ENCODE data around the gene EIF1AY. TPM values are rescaled to one million over a fixed set of nuclear protein-coding genes. Genes with fewer than 3 reads are reported as not detected.
"Not testable (repeated sequence)": the region's sequence is repeated elsewhere in the genome, so short reads cannot be mapped to it uniquely, and the experiment has no call there.

The EIF1AY gene
- total and polyA plus RNA-seq, 3 donors from 2014 or later = 27.6 to 38.7 (median 32.8) TPM

- intact Hi-C loops (cut with DNase I; ENCODE audit: low total_unique reads) = no loop called here
- no peak overlapping the region for H3K27ac ChIP-seq
Measured at GRCh38 chrY:20544451-20544960, 31.1 kb upstream of the EIF1AY start.

GRCh38 chrY:20546071-20546470, 29.5 kb upstream of the EIF1AY start:
- Histone ChIP-seq H3K36me3 (ENCODE audit: low read depth, missing control alignments) (no peaks in the 10 kb centered on the region), H3K4me1 (no peaks in the 10 kb centered on the region), H3K27ac (no peak overlapping the region), H3K9me3 (no peaks in the 10 kb centered on the region), H3K27me3 (no peaks in the 10 kb centered on the region), H3K4me3 (no peak overlapping the region)
- intact Hi-C loops (cut with DNase I; ENCODE audit: low total_unique reads) = no loop called here
- DNase-seq = no peak
- TF ChIP-seq CTCF (IDR thresholded peaks at IDR 0.05) (no peak), POLR2A (IDR thresholded peaks at IDR 0.05) (no peak)
- WGBS, 2 donors = 47 to 57% methylated on average over 1 to 2 of the region's 2 CpGs

More at GRCh38 chrY:20544451-20544960, 31.1 kb upstream of the EIF1AY start:
- Histone ChIP-seq H3K27me3 (no peaks in the 10 kb centered on the region), H3K9me3 (no peaks in the 10 kb centered on the region), H3K4me3 (no peak overlapping the region), H3K4me1 (no peaks in the 10 kb centered on the region), H3K36me3 (ENCODE audit: low read depth, missing control alignments) (no peaks in the 10 kb centered on the region)
- DNase-seq = no peak
- WGBS, 2 donors = 55 to 69% methylated on average over 1 of the region's 1 CpG
- TF ChIP-seq CTCF (IDR thresholded peaks at IDR 0.05) = no peak
- no peak for TF ChIP-seq POLR2A (IDR thresholded peaks at IDR 0.05)

- Histone ChIP-seq H3K36me3 (ENCODE audit: low read depth, missing control alignments) (no peaks in the 10 kb centered on the region), H3K4me1 (no peaks in the 10 kb centered on the region), H3K27me3 (no peaks in the 10 kb centered on the region), H3K4me3 (no peak overlapping the region), H3K27ac (no peak overlapping the region), H3K9me3 (no peaks in the 10 kb centered on the region)
- intact Hi-C loops (cut with DNase I; ENCODE audit: low total_unique reads) = no loop called here
- WGBS, 2 donors = 53 to 79% methylated on average over 1 of the region's 1 CpG
- TF ChIP-seq CTCF (IDR thresholded peaks at IDR 0.05) = no peak
- DNase-seq = no peak
Measured at GRCh38 chrY:20549289-20549688, 26.3 kb upstream of the EIF1AY start.

- DNase-seq = no peak
- intact Hi-C loops (cut with DNase I; ENCODE audit: low total_unique reads) = no loop called here
- 87% methylated on average over 11 of the region's 28 CpGs; no CpG with 5 or more reads in 1 of the 2 donors for WGBS, 2 donors
- H3K27me3 ChIP-seq = no peaks in the 10 kb centered on the region
- no peak overlapping the region for H3K27ac ChIP-seq
- no peaks in the 10 kb centered on the region for H3K9me3 ChIP-seq
- H3K36me3 ChIP-seq (ENCODE audit: low read depth, missing control alignments) = no peaks in the 10 kb centered on the region
- TF ChIP-seq CTCF (IDR thresholded peaks at IDR 0.05) = no peak
- no peaks in the 10 kb centered on the region for H3K4me1 ChIP-seq
- H3K4me3 ChIP-seq = no peak overlapping the region
Measured at GRCh38 chrY:20551840-20552239, 23.7 kb upstream of the EIF1AY start.

- H3K27me3 ChIP-seq; H3K4me1 ChIP-seq; H3K9me3 ChIP-seq; intact Hi-C loops (cut with DNase I; ENCODE audit: low total_unique reads); H3K4me3 ChIP-seq; H3K36me3 ChIP-seq (ENCODE audit: low read depth, missing control alignments); H3K27ac ChIP-seq; DNase-seq: not testable (repeated sequence)
- WGBS, 2 donors = 75 to 83% methylated on average over 9 to 10 of the region's 10 CpGs
Measured at GRCh38 chrY:20552764-20553323, 22.7 kb upstream of the EIF1AY start.
